Activated T-cell treated with anti-CD3 and anti-CD28 coated beads, Interleukin-2, amount 50 U/mL, for 48 hours (primary cell): ENCODE data around the gene CPT1C.
"Not testable (repeated sequence)": the region's sequence is repeated elsewhere in the genome, so short reads cannot be mapped to it uniquely, and the experiment has no call there.

Experiments
- DNase-seq, 2 experiments: peaks; one replicate each; pipeline ENCODE4 v3.0.0-alpha.2; 2020

CPT1C gene

DNA sequence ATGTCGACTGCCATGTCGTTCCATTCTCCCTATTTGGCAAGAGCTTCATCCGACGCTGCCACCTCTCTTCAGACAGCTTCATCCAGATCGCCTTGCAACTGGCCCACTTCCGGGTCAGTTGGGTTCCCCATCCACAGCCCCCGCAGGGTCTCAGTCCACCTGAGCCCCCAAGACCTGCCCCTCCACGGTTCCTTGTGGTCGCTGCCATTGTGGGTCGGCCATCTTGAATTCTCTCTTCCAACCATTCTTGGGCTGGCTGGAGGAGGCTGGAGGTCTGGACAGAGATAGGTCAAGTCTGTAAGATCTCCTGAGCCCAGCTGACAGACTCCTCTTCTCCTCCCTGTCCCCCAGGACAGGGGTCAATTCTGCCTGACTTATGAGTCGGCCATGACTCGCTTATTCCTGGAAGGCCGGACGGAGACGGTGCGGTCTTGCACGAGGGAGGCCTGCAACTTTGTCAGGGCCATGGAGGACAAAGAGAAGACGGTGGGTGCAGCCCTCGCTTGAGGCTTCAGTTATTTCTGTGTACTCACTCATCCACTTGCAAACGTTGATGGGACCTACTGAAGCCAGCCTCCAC, 19.5 kb downstream of the CPT1C start:
- no peak for DNase-seq

- DNase-seq: no peak
Measured at GRCh38 chr19:49712397-49712859, 21.5 kb downstream of the CPT1C start.

GRCh38 chr19:49713236-49713845, 22.4 kb downstream of the CPT1C start:
- DNase-seq: no peak

DNA sequence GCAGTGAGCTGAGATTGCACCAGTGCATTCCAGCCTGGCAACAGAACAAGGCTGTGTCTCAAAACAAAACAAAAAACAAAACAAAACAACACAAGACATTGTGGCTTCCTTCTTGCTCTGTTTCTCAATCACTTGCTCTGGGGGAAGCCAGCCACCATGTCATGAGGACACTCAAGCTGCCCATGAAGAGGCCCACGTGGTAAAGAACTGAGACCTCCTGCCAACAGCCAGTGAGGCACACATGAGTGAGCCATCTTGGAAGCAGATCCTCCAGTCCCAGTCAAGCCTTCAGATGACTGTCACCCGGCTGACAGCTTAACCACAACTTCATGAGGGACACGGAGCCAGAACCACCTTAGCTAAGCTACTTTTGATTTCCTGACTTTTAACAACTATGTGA, 25.2 kb downstream of the CPT1C start:
- DNase-seq: no peak

DNA sequence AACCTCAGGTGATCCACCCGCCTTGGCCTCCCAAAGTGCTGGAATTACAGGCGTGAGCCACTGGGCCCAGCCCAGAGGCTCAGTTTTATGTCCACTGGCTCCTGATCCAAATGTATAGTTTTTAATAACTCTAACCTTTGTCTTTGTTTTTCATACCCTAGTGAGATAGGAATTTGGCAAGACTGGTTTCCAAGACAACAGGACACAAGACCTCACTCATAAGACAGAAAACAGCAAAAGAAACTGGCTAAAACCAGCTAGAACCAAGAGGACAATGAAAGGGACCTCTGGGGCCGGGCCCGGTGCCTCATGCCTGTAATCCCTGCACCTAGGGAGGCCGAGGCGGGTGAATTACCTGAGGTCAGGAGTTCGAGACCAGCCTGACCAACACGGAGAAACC, 27.6 kb downstream of the CPT1C start:
- no peak for DNase-seq

- no peak for DNase-seq
Measured at GRCh38 chr19:49718991-49719390, 28.1 kb downstream of the CPT1C start.

GRCh38 chr19:49719420-49719819, 28.5 kb downstream of the CPT1C start:
- DNase-seq: not testable (repeated sequence)

DNA sequence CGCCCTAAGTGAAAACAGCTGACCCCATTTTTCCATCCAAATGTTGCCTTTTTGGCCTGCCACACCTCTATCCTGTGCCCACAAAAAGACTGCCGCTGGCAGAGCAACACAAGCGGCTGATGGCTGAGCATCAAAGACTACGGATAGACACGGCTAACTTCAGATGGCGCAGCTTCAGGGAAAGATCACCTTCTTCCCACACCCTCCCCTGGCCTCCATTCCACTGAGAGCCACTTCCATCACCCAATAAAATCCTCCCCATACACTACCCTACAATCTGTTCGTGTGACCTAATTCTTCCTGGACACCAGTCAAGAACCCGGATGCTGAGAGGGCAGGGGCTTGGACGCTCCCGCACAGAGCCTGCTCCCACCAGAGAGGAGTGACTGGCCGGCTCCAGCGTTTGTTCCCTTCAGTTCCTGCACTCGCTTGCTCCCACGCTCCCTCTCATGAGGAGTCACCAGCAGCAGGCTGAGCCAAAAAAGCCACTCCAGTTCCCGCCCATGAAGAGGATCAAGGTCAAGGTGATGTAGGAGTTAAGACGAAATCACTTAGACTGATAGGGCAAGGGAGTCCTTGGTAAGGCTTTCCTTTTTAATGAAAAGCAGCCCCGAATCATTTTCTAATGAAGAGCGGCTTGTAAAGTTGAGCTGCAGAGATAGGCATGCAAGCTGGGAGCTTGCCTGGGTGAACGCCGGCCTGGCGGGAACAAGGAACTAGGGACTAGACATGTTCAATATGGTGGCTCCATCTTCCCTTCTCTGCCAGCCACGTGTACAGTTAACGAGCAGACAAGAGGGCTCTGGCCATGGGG, 36.5 kb downstream of the CPT1C start:
- DNase-seq: no peak

DNA sequence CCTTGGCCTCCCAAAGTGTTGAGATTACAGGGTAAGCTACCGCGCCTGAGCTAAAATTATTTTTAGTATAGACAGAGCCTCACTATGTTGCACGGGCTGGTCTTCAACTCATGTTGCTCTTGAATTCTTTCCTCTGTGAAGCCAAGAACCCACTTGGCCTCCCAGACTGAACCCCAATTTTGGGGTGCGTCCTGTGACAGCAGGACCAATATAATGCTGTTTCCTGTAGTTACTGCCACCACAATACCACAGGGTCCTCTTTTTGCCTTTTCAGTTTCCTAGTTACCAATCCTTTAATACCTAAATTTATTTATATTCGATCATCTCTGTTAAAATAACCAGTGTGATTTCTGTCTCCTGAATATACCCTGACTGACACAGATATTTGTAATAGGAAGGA, 39.2 kb downstream of the CPT1C start:
- DNase-seq: no peak

- DNase-seq: no peak
Measured at GRCh38 chr19:49738268-49738667, 47.4 kb downstream of the CPT1C start.

GRCh38 chr19:49739098-49739497, 48.2 kb downstream of the CPT1C start:
- DNase-seq: no peak

DNA sequence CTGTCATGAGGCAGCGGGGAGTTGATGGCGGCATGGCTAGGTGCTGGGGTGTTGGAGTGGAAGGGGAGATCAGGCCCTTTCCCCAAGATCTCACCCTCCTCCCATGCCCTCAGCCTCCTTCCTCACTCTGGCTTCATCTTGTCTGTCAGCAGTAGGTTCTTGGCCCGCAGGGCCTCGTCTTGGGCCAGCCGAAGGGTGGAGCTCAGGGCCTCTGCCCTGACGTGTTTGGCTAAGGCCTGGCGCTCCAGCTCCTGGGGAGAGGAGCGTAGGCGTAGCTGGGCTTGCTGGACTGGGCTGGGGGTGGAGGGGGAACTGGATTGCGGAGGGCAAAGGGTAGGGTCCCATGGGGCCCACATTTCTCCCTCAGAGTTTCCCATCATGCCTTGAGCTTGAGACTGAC, 49.0 kb downstream of the CPT1C start:
- no peak for DNase-seq

- DNase-seq: no peak
Measured at GRCh38 chr19:49741210-49741844, 50.4 kb downstream of the CPT1C start.

DNA sequence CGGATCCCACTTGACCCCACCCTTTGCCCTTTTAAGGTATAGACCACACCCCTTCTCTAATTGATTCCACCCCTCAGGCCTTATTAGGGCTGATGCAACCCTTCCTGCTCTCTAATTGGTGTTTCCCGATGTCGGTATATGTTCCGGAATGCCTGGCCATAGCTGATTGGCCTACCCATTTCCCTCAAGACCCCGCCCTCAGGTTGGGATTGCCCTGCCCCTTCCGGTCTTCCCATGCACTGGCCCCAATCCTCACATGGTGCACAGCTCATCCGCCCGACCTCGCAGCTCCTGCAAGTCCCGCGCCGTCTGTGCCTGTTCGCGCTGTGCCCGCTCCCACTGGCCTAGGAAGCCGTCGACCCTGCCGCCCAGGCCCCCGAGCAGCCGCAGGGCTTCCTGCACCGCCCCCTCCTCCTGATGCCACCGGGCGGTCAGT, 54.0 kb downstream of the CPT1C start:
- no peak for DNase-seq

DNA sequence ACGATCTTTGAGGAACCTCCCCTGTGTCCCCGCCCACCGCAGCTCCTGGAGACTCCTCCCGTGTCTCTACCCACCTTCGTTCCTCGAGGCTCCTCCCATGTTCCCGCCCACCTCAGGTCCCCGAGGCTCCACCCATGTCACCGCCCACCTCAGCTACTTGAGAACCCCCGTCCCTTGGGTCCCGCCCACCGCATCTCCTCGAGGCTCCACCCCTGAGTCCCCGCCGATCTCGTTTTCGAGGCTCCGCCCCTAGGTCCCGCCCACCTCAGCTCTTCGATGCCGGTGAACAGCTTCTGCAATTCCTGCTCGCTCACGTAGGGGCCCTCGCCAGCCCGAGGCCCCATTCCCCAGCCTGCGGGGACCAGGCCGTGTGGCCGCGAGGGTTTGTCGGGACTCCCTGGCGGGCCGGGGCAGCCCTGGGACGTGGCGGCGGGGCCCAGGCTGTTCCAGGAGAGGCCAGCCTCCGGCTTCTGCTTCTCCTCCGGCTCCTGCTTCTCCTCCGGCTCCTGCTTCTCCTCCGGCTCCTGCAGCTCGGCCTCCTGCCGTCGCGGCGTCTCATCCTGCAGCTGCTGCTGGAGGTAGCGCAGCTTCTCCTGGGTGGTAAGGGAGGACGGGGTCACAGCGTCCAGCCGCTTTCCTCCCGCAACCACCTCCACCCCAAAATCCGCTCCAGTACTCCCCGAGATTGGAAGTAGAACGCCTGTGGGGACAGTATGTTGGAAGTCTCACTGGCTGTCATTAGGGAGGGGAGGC, 55.5 kb downstream of the CPT1C start:
- peak; percentile 79 to 82 for DNase-seq

DNA sequence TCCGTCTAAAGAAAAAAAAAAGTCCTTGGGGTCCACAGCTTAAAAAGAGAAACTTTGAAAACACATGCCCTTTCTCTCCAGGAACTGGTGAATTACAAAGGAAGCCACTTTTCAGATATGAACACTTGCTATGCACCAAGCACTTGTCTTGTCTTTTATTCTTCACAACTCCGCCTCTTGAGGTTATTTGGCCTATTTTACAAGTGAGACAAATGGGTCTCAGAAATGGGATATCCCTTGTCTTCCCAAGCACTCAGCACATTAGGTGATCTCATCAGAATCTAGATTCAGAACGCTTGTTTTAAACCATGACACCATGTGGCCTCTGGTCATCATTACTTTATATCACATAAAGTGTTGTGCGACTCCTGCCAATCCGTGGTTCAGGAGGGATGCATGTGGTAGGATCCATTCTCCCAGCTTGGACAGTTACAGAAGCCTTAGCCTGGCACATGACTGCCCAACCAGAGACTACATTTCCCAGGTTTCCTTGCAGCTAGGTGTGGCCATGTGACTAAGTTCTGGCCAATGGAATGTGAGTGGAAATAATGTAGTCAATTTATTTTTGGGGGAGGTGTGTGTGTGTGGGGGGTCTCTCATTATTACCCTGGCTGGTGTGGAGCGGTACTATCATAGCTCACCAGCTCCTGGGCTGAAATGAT, 58.3 kb downstream of the CPT1C start:
- no peak for DNase-seq

GRCh38 chr19:49749771-49750170, 58.9 kb downstream of the CPT1C start:
- DNase-seq: no peak

DNA sequence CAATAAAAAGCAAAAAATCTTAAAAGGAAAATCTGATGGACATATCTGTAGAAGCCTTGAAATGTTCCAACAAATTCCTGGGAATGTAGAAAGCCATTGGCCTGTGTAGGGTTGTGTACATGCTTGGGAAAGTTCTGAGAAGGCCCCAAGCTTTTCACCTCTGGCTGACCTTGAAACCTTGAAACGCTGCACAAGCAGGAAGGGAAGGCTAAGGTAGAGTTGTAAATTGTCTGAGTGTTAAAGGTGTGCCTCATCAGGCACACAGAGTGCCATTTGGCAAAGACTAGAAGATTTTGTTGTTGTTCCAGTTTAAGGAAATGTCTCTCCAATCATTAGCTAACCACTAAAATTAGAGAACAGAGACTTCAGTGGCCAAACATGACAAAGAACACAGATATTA, 61.8 kb downstream of the CPT1C start:
- DNase-seq: no peak

DNA sequence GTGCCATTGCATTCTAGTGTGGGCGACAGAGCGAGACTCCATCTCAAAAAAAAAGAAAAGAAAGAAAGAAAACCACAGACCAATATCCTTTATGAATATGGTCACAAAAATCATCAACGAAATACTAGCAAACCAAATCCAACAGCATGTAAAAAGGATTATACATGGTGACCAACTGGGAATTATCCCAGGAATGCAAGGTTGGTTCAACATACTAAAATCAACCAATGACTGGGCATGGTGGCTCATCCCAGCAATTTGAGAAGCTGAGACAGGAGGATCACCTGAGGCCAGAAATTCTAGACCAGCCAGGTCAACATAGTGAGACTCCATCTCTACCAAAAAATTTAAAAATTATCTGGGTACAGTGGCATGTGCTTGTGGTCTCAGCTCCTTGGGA, 65.0 kb downstream of the CPT1C start:
- no peak for DNase-seq

GRCh38 chr19:49758292-49758691, 67.4 kb downstream of the CPT1C start:
- DNase-seq: no peak

- DNase-seq: no peak
Measured at GRCh38 chr19:49761249-49761624, 70.3 kb downstream of the CPT1C start.

DNA sequence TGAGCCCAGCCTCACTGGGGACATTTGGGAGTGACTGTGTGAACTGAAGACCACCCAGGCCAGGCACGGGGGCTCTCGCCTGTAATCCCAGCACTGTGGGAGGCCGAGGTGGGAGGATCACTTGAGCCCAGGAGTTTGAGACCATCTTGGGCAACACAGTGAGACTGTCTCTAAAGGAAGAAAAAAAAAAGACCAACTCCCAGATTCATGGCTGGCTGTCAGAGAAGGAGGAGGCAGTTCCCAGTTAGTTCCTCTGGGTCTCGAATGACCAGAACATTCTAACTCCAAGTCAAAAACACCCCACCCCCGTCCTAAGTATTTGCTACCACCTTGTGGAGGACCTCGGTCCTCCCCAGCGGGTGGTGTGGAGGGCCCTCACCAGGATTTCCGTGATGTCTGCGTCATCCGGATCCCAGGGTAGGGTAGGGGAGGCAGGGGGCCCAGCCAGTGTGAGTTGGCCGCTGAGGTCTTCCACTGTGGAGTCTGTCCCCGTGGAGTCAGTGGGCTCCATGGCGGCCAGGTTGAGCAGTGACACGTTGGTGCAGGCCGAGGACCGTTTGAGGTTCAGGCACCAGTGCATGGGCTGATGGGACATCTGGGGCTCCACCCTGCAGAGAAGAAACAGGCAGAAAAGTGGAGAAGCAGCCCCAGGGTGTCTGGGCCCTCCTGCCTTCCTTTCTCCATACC, 70.9 kb downstream of the CPT1C start:
- DNase-seq: peak; percentile 33 to 37
